Vagina (tissue), 2 donors: Measurements from ENCODE around the gene TCF4. TPM values are rescaled to one million over a fixed set of nuclear protein-coding genes. Genes with fewer than 3 reads are reported as not detected.

Source experiments
- DNase-seq, 2 donors: peaks; one replicate each; pipeline ENCODE4 v3.0.0-alpha.2; 2017; ENCODE audit errors: extremely low spot score in 2 of 2
- H3K27ac ChIP-seq: fragments of 200-600 bp; sonication (generic); one replicate; pipeline ENCODE4 v1.5.1; 2019
- H3K27me3 ChIP-seq: fragments of 200-600 bp; sonication (generic); one replicate; pipeline ENCODE4 v1.5.1; 2019
- H3K36me3 ChIP-seq, 2 donors: fragments of 200-600 bp; sonication (generic); one replicate each; pipeline ENCODE4 v1.5.1; 2017 to 2019
- H3K4me1 ChIP-seq: fragments of 200-600 bp; sonication (generic); one replicate; pipeline ENCODE4 v1.5.1; 2019
- H3K4me3 ChIP-seq, 2 donors: fragments of 200-600 bp; sonication (generic); 1 replicate in 1 of 2; 2 replicates in 1 of 2; pipeline ENCODE4 v1.5.1; 2016 to 2019
- H3K9me3 ChIP-seq: fragments of 200-600 bp; sonication (generic); one replicate; pipeline ENCODE4 v1.5.1; 2019
- POLR2A ChIP-seq, 2 donors: fragments of 450-650 bp; IDR thresholded peaks; one replicate each; pipeline ENCODE4 v1.6.1; 2017; ENCODE audit warnings: antibody characterized with exemption in 2 of 2, mild to moderate bottlenecking in 2 of 2, moderate library complexity in 2 of 2
- POLR2AphosphoS5 ChIP-seq, 2 donors: sonication (generic); formaldehyde crosslinking; IDR thresholded peaks; one replicate each; pipeline ENCODE4 v1.9.0; 2017; ENCODE audit warnings: antibody characterized with exemption in 2 of 2, mild to moderate bottlenecking in 2 of 2, low read depth in 1 of 2; ENCODE audit not compliant: insufficient read depth in 1 of 2
- intact Hi-C: fragments of 100-400 bp; cut with DNase I; formaldehyde crosslinking; loops from one replicate; pipeline ENCODE4 v1.15.1; 2023
- total RNA-seq: library from RNA; depleted of rRNA; stranded (reverse); fragments of >200 nt; gene quantifications from one replicate; pipeline ENCODE4 v1.2.3, GENCODE V29; 2016
- TF ChIP-seq, protein P1 (sequence below), 3 experiments: fragments of 450-650 bp in 2 of 3; fragments of 200-600 bp in 1 of 3; sonication (generic) in 1 of 3; IDR thresholded peaks; one replicate each; pipeline ENCODE4 v1.5.1; 2017 to 2019; ENCODE audit warnings: antibody characterized with exemption in 3 of 3, mild to moderate bottlenecking in 2 of 3, moderate library complexity in 2 of 3

Gene TCF4
- total RNA-seq, 1 donor from 2014 or later = 105 TPM

DNA sequence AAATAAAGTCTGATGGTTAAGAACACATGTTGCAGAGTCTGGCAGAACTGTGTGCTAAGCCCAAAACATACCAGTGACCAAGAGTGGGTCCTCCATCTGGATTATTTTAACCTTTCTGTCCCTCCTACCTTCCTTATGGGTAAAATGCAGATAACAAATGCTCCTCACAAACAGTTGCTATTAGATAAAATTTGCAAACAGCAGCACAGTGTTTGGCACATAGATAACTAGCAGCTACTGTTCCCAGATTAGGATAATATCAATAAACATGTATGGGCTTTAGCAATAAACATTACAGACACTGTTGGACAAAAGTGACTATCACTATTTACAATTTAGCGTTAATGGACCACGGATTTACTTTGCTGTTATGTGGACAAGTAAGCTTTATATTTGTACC lies 154.9 kb downstream of the TCF4 start:
- Histone ChIP-seq H3K4me1 (no peaks in the 10 kb centered on the region), H3K36me3 (no peaks in the 10 kb centered on the region), H3K27ac (no peak overlapping the region), H3K27me3 (no peaks in the 10 kb centered on the region), H3K9me3 (no peaks in the 10 kb centered on the region), H3K4me3 (no peak overlapping the region)
- intact Hi-C loops = loop anchor here (10.0 kb wide), 1 partner anchor 52 kb away; no protein-coding TSS in a partner anchor
- TF ChIP-seq POLR2AphosphoS5 (IDR thresholded peaks at IDR 0.05; ENCODE audit: insufficient read depth in 1 of 2, low read depth in 1 of 2) (no peak), POLR2A (IDR thresholded peaks at IDR 0.05) (no peak)
- TF ChIP-seq, protein P1, sequence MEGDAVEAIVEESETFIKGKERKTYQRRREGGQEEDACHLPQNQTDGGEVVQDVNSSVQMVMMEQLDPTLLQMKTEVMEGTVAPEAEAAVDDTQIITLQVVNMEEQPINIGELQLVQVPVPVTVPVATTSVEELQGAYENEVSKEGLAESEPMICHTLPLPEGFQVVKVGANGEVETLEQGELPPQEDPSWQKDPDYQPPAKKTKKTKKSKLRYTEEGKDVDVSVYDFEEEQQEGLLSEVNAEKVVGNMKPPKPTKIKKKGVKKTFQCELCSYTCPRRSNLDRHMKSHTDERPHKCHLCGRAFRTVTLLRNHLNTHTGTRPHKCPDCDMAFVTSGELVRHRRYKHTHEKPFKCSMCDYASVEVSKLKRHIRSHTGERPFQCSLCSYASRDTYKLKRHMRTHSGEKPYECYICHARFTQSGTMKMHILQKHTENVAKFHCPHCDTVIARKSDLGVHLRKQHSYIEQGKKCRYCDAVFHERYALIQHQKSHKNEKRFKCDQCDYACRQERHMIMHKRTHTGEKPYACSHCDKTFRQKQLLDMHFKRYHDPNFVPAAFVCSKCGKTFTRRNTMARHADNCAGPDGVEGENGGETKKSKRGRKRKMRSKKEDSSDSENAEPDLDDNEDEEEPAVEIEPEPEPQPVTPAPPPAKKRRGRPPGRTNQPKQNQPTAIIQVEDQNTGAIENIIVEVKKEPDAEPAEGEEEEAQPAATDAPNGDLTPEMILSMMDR (IDR thresholded peaks at IDR 0.05) = no peak
- no peak for DNase-seq

DNA sequence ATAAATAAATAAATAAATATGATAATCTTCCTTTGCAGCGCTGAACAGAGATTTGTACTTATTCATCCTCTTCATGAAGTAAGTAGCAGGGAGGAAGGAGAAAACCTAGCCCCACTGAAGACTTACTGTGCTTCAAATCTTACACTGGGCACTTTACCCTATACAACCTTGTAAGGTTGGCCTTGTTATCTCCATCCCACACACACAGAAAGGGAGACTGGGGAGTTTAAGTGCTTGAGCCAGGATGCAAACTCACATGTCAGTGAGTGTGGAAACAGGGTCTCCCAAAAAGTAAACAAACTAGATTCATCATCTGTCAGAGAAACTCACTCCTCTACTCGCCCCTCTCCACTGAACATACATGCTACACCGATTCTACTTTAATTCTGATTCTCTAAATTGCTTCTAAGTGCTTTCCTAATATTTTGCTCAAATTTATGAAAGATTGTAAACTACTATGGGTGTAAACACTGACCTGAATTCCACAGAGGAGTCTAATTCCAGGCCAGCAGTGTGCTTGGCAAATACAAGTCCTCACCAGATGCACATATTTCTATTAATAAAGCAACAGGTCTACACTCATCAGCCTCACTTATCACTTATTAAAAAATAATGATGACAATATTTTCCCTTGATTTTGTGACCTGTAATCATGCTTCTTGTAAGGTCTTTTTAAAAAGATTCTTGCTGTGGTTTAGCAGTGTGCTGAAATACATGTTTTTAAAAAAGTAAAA lies 155.5 kb downstream of the TCF4 start:
- intact Hi-C loops = loop anchor here (10.0 kb wide), 1 partner anchor 52 kb away; no protein-coding TSS in a partner anchor
- no peak overlapping the region for H3K27ac ChIP-seq

DNA sequence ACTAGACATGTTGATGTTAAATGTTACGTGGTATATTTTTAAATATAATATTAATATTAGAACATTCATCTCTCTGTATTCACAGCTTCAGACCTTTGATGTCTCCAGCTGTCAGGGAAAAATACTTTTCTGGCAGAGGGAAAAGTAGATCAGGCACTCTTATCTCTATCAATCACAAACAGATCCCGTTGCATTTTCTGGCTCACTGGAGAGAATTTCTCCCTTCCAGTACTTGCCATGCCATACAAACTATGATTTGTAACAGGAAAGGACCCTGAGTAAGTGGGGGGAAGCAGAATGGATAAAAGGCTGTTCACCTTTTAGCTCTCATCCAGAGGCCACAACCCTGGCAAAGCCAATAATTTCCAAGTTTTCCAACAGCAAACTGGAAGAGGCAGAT lies 158.0 kb downstream of the TCF4 start:
- H3K27ac ChIP-seq = no peak overlapping the region
- no peak for DNase-seq
- H3K9me3 ChIP-seq = no peaks in the 10 kb centered on the region
- no peak overlapping the region for H3K4me3 ChIP-seq
- intact Hi-C loops = loop anchor here (10.0 kb wide), 1 partner anchor 55 kb away; no protein-coding TSS in a partner anchor
- H3K4me1 ChIP-seq = no peaks in the 10 kb centered on the region
- H3K36me3 ChIP-seq = no peaks in the 10 kb centered on the region
- H3K27me3 ChIP-seq = no peaks in the 10 kb centered on the region
- TF ChIP-seq POLR2A (IDR thresholded peaks at IDR 0.05) = no peak
- no peak for TF ChIP-seq POLR2AphosphoS5 (IDR thresholded peaks at IDR 0.05; ENCODE audit: insufficient read depth in 1 of 2, low read depth in 1 of 2)
- TF ChIP-seq, protein P1 (IDR thresholded peaks at IDR 0.05) = no peak

More for the DNA sequence above, 155.5 kb downstream of the TCF4 start:
- DNase-seq = no peak
- TF ChIP-seq POLR2AphosphoS5 (IDR thresholded peaks at IDR 0.05; ENCODE audit: insufficient read depth in 1 of 2, low read depth in 1 of 2) (no peak), POLR2A (IDR thresholded peaks at IDR 0.05) (no peak)
- TF ChIP-seq, protein P1 (IDR thresholded peaks at IDR 0.05) = no peak
- Histone ChIP-seq H3K9me3 (no peaks in the 10 kb centered on the region), H3K4me3 (no peak overlapping the region), H3K4me1 (no peaks in the 10 kb centered on the region), H3K36me3 (no peaks in the 10 kb centered on the region), H3K27me3 (no peaks in the 10 kb centered on the region)

DNA sequence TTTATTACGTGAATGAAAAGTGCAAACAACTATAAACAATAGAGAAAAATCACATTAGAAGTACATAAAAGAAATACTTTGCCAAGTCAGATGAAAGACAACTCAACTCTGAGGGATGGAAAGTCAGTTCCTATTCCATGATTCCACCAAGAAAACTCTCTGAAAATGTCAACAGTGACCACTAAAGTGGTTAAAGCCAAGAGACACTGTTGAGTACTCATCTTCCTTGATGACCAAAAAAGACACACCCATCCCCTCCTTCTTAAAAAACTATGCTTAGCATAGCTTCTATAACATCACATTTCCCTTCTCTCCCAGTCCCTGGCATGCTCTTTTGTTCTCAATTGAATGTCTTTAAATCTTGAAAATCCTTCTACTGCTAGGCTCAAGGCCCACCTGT lies 160.0 kb downstream of the TCF4 start:
- Histone ChIP-seq H3K4me3 (no peak overlapping the region), H3K4me1 (peaks cover 9% of the 10 kb centered on the region), H3K36me3 (no peaks in the 10 kb centered on the region), H3K27me3 (no peaks in the 10 kb centered on the region), H3K27ac (no peak overlapping the region), H3K9me3 (no peaks in the 10 kb centered on the region)
- intact Hi-C loops = no loop called here
- no peak for DNase-seq
- TF ChIP-seq POLR2AphosphoS5 (IDR thresholded peaks at IDR 0.05; ENCODE audit: insufficient read depth in 1 of 2, low read depth in 1 of 2) = no peak
- TF ChIP-seq, protein P1 (IDR thresholded peaks at IDR 0.05) = no peak
- TF ChIP-seq POLR2A (IDR thresholded peaks at IDR 0.05) = no peak

DNA sequence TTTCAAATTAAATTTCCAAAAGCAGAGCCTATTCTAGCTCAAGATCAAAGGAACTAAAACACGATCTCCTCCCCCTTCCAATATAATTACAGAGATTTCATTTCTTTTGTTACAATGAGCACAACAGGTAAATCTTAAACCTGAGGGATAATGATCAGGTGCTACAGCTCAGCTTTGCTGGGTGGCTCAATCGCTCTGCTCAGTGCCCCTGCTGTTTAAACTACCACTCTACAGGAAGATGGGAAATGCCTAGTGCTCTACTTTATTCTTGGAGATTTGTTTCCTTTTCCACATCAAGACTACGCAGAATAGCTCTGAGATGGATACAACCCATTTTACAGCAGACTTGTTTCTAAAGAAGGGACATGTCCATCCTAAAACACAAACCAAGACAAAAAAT lies 162.3 kb downstream of the TCF4 start:
- intact Hi-C loops = no loop called here
- TF ChIP-seq, protein P1 (IDR thresholded peaks at IDR 0.05) = no peak
- TF ChIP-seq POLR2A (IDR thresholded peaks at IDR 0.05) = no peak
- no peak for TF ChIP-seq POLR2AphosphoS5 (IDR thresholded peaks at IDR 0.05; ENCODE audit: insufficient read depth in 1 of 2, low read depth in 1 of 2)
- H3K4me3 ChIP-seq = no peak overlapping the region
- peaks cover 17% of the 10 kb centered on the region for H3K4me1 ChIP-seq
- no peak overlapping the region for H3K27ac ChIP-seq
- no peaks in the 10 kb centered on the region for H3K27me3 ChIP-seq
- H3K36me3 ChIP-seq = no peaks in the 10 kb centered on the region
- DNase-seq = no peak
- H3K9me3 ChIP-seq = no peaks in the 10 kb centered on the region
